Endothelial cell of umbilical vein (primary cell): ENCODE data around the gene RCAN1. TPM values are rescaled to one million over a fixed set of nuclear protein-coding genes. Genes with fewer than 3 reads are reported as not detected.
"Not testable (repeated sequence)": the region's sequence is repeated elsewhere in the genome, so short reads cannot be mapped to it uniquely, and the experiment has no call there.

Experiments
- BruUV-seq: library from RNA; stranded (reverse); fragments of 400-500 nt; replicated peaks from 2 replicates; lab custom pipeline; 2021; lab: Mats Ljungman, UMichigan
- CTCF ChIA-PET: fragments of 300-600, 350-600 bp; sonication (Branson Sonifier 250); formaldehyde crosslinking; loops from one replicate; lab custom pipeline; 2021; ENCODE audit warnings: antibody characterized with exemption, inconsistent platforms; lab: Charles Lee
- POLR2A ChIA-PET: fragments of 300-600, 350-600 bp; sonication (Branson Sonifier 250); formaldehyde crosslinking; loops from one replicate; lab custom pipeline; 2021; ENCODE audit warnings: antibody characterized with exemption, inconsistent platforms; lab: Charles Lee
- DNase-seq: peaks from one replicate; pipeline ENCODE4 v3.0.0-alpha.2; 2011; ENCODE audit warnings: low read depth, low spot score
- FAIRE-seq: peaks from 2 replicates; lab custom pipeline; 2011; peaks lifted over from hg19 to GRCh38; lab: Jason Lieb, UNC
- H2AFZ ChIP-seq: 2 replicates; pipeline ENCODE4 v1.6.0; 2012; ENCODE audit warnings: low read depth, low read length, control low read depth, inconsistent platforms
- H3K27ac ChIP-seq: 2 replicates; pipeline ENCODE4 v1.5.1; 2011; ENCODE audit warnings: low read depth, mild to moderate bottlenecking, control low read depth, low read length, moderate library complexity; ENCODE audit not compliant: insufficient read depth
- H3K27me3 ChIP-seq, 2 experiments: 2 replicates each; pipeline versions ENCODE4 v1.6.0 to v1.6.1; 2011; ENCODE audit warnings: low read length in 2 of 2, mixed read lengths in 1 of 2; ENCODE audit not compliant: control insufficient read depth in 2 of 2, insufficient read depth in 2 of 2
- H3K36me3 ChIP-seq, 2 experiments: 2 replicates in 1 of 2; 3 replicates in 1 of 2; pipeline ENCODE4 v1.5.1; 2011; ENCODE audit warnings: low read length in 2 of 2, mild to moderate bottlenecking in 1 of 2, moderate library complexity in 1 of 2; ENCODE audit not compliant: control insufficient read depth in 2 of 2, insufficient read depth in 2 of 2; ENCODE audit errors: extremely low read depth in 1 of 2
- H3K4me1 ChIP-seq: 3 replicates; pipeline ENCODE4 v1.5.1; 2011; ENCODE audit warnings: mild to moderate bottlenecking, low read length; ENCODE audit not compliant: control insufficient read depth, insufficient read depth; ENCODE audit errors: extremely low read depth
- H3K4me2 ChIP-seq: 2 replicates; pipeline ENCODE4 v1.6.1; 2011; ENCODE audit warnings: low read length, control low read depth, mixed read lengths; ENCODE audit not compliant: insufficient read depth
- H3K4me3 ChIP-seq, 3 experiments: fragments of 200-600 bp in 1 of 3; sonication (generic), shearing (Covaris generic) in 1 of 3; replicated peaks in 1 of 3; 2 replicates each; pipeline ENCODE4 v1.5.1; 2011 to 2016; ENCODE audit warnings: control low read depth in 3 of 3, low read length in 3 of 3, mild to moderate bottlenecking in 2 of 3, inconsistent platforms in 1 of 3, low read depth in 1 of 3, moderate library complexity in 1 of 3; ENCODE audit not compliant: insufficient read depth in 1 of 3
- H3K79me2 ChIP-seq: 2 replicates; pipeline ENCODE4 v1.6.0; 2012; ENCODE audit warnings: low read length, inconsistent platforms; ENCODE audit not compliant: control insufficient read depth, insufficient read depth
- H3K9ac ChIP-seq: replicated peaks from 2 replicates; pipeline ENCODE3; 2011; ENCODE audit warnings: low read length, control low read depth; ENCODE audit not compliant: insufficient read depth; ENCODE audit errors: extremely low read depth
- H3K9me1 ChIP-seq: replicated peaks from 3 replicates; pipeline ENCODE4 v1.6.0; 2011; ENCODE audit warnings: mild to moderate bottlenecking, low read length; ENCODE audit not compliant: control insufficient read depth, insufficient read depth; ENCODE audit errors: extremely low read depth
- H3K9me3 ChIP-seq: replicated peaks from 2 replicates; pipeline ENCODE4 v1.5.1; 2012; ENCODE audit warnings: low read length, inconsistent platforms; ENCODE audit not compliant: control insufficient read depth, insufficient read depth
- H4K20me1 ChIP-seq: replicated peaks from 2 replicates; pipeline ENCODE3; 2011; ENCODE audit warnings: mild to moderate bottlenecking, low read length; ENCODE audit not compliant: control insufficient read depth, insufficient read depth; ENCODE audit errors: extremely low read depth
- EZH2 ChIP-seq: IDR thresholded peaks from 2 replicates; pipeline ENCODE4 v1.6.1; 2012; ENCODE audit warnings: borderline replicate concordance, low read depth, mild to moderate bottlenecking, moderate library complexity, low read length, inconsistent platforms; ENCODE audit not compliant: severe bottlenecking
- FOS ChIP-seq: IDR thresholded peaks from 2 replicates; pipeline ENCODE4 v1.6.1; 2011; ENCODE audit warnings: mild to moderate bottlenecking, low read length, moderate library complexity, borderline replicate concordance; ENCODE audit not compliant: insufficient read depth
- GATA2 ChIP-seq: IDR thresholded peaks from 2 replicates; pipeline ENCODE4 v1.7.0; 2011; ENCODE audit warnings: low read depth, mild to moderate bottlenecking, moderate library complexity, mixed read lengths, low read length; ENCODE audit not compliant: insufficient read length, insufficient read depth
- JUN ChIP-seq: IDR thresholded peaks from 2 replicates; pipeline ENCODE4 v1.6.1; 2011; ENCODE audit warnings: borderline replicate concordance, low read depth; ENCODE audit not compliant: insufficient read length, insufficient read depth
- MAX ChIP-seq: IDR thresholded peaks from 2 replicates; pipeline ENCODE4 v1.6.1; 2011; ENCODE audit not compliant: insufficient read depth, insufficient read length
- MYC ChIP-seq: IDR thresholded peaks from one replicate; pipeline ENCODE4 v1.6.1; 2011; ENCODE audit warnings: mild to moderate bottlenecking, low read depth, low read length
- POLR2A ChIP-seq: IDR thresholded peaks from 2 replicates; pipeline ENCODE4 v1.6.1; 2012; ENCODE audit warnings: low read depth, mild to moderate bottlenecking, control low read depth, low read length
- POLR2AphosphoS5 ChIP-seq: IDR thresholded peaks from 2 replicates; pipeline ENCODE4 v1.6.1; 2012; ENCODE audit warnings: low read depth, mild to moderate bottlenecking, control low read depth, low read length, moderate library complexity; ENCODE audit not compliant: insufficient read depth
- dilution Hi-C: fragments of 300-500 bp; cut with MboI; formaldehyde crosslinking; loops from one replicate; pipeline ENCODE4 v1.15.0; 2019; ENCODE audit warnings: low sequenced_read_pairs; ENCODE audit not compliant: extremely low pct_ligation_motif_present
- intact Hi-C: fragments of 100-400 bp; cut with micrococcal nuclease; formaldehyde crosslinking; loops from one replicate; pipeline ENCODE4 v1.10.0; 2022
- polyA plus RNA-seq, 4 experiments: library from polyadenylated mRNA; depleted of rRNA in 3 of 4; stranded (reverse) in 3 of 4; unstranded in 1 of 4; fragments of >200 nt; gene quantifications; 2 replicates each; pipeline versions ENCODE4 v1.2.1 to v1.2.3, GENCODE V29; 2011 to 2012; ENCODE audit warnings: missing spikeins in 1 of 4
- total RNA-seq: library from RNA; stranded (reverse); gene quantifications from 2 replicates; pipeline ENCODE4 v1.2.3, GENCODE V29; 2021
- TF ChIP-seq, protein P1 (sequence below), 2 donors: IDR thresholded peaks; 1 replicate in 1 of 2; 2 replicates in 1 of 2; pipeline ENCODE4 v1.5.1; 2011; ENCODE audit warnings: low read length in 2 of 2, mild to moderate bottlenecking in 2 of 2, moderate library complexity in 2 of 2, control low read depth in 1 of 2, inconsistent platforms in 1 of 2, low read depth in 1 of 2; ENCODE audit not compliant: insufficient read depth in 1 of 2; ENCODE audit errors: extremely low read depth in 1 of 2

Gene RCAN1
- total and polyA plus RNA-seq, 2 donors (not counting 3 experiments of a cell fraction or from before 2014, with no cell fraction given) = 9.7 to 16.5 TPM

DNA sequence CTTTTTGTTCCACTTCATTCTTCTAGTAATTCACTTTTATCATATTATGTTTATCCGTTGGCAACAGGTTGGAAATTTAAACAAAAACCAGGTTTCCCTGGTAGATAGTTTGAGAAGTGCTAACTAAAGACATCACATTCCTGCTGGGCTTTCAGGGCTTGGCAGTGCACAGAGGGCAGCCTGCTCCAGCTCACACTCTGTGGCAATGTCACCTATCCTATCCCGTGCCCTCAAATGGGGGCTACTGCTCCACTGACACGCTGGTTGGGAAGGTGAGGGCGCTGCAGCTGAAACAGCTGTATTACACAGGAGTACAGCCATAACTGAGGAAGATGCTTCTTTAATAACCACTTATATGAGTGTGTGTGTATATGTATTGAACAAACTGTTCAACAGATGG, 49.7 kb downstream of the RCAN1 start:
- no peak overlapping the region for H3K4me2 ChIP-seq
- no peaks in the 10 kb centered on the region for H3K27me3 ChIP-seq
- dilution Hi-C loops = no loop called here
- no peaks in the 10 kb centered on the region for H3K36me3 ChIP-seq
- H3K9me3 ChIP-seq = no peaks in the 10 kb centered on the region
- no peak overlapping the region for H2AFZ ChIP-seq
- TF ChIP-seq FOS (no peak), MAX (no peak), JUN (no peak), GATA2 (no peak), POLR2AphosphoS5 (no peak), EZH2 (no peak), MYC (no peak), POLR2A (no peak)
- TF ChIP-seq, protein P1, sequence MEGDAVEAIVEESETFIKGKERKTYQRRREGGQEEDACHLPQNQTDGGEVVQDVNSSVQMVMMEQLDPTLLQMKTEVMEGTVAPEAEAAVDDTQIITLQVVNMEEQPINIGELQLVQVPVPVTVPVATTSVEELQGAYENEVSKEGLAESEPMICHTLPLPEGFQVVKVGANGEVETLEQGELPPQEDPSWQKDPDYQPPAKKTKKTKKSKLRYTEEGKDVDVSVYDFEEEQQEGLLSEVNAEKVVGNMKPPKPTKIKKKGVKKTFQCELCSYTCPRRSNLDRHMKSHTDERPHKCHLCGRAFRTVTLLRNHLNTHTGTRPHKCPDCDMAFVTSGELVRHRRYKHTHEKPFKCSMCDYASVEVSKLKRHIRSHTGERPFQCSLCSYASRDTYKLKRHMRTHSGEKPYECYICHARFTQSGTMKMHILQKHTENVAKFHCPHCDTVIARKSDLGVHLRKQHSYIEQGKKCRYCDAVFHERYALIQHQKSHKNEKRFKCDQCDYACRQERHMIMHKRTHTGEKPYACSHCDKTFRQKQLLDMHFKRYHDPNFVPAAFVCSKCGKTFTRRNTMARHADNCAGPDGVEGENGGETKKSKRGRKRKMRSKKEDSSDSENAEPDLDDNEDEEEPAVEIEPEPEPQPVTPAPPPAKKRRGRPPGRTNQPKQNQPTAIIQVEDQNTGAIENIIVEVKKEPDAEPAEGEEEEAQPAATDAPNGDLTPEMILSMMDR (IDR thresholded peaks at IDR 0.05; ENCODE audit: extremely low read depth in 1 of 2, insufficient read depth in 1 of 2, low read depth in 1 of 2, low read length in 2 of 2) = no peak
- POLR2A ChIA-PET = no interaction called here
- FAIRE-seq = no peak
- DNase-seq = no peak
- no peak overlapping the region for H3K9ac ChIP-seq
- intact Hi-C loops = no loop called here
- H3K4me1 ChIP-seq = peaks cover 4% of the 10 kb centered on the region
- H3K27ac ChIP-seq = no peak overlapping the region
- no peaks in the 10 kb centered on the region for H3K9me1 ChIP-seq
- no peaks in the 10 kb centered on the region for H4K20me1 ChIP-seq
- CTCF ChIA-PET = interaction anchor here (0.8 to 2.4 kb wide), 4 partner anchors 18 to 55 kb away, joined by 4 to 10 read pairs (median 6); no protein-coding TSS in a partner anchor
- no TSS peak for BruUV-seq
- H3K79me2 ChIP-seq = no peaks in the 10 kb centered on the region
- H3K4me3 ChIP-seq = no peak overlapping the region

GRCh38 chr21:34563370-34563769, 51.5 kb downstream of the RCAN1 start:
- dilution Hi-C loops, H3K9me1 ChIP-seq, POLR2A ChIA-PET, H4K20me1 ChIP-seq, BruUV-seq, H3K4me3 ChIP-seq, H3K9me3 ChIP-seq, H3K27ac ChIP-seq, H3K36me3 ChIP-seq, H3K79me2 ChIP-seq, DNase-seq, intact Hi-C loops, CTCF ChIA-PET, H3K4me1 ChIP-seq, H3K4me2 ChIP-seq, H3K27me3 ChIP-seq, H2AFZ ChIP-seq, H3K9ac ChIP-seq, FAIRE-seq: not testable (repeated sequence)
